Left renal cortex interstitium (tissue), 4 donors: Measurements from ENCODE around the gene RELL1. TPM values are rescaled to one million over a fixed set of nuclear protein-coding genes. Genes with fewer than 3 reads are reported as not detected.

Experiments
- polyA plus RNA-seq, 4 donors: library from polyadenylated mRNA; unstranded; fragments of 120-200 nt; gene quantifications; one replicate each; pipeline ENCODE4 v1.2.1, GENCODE V29; 2013; ENCODE audit not compliant: insufficient read length in 4 of 4

The RELL1 gene
- polyA plus RNA-seq, 4 donors, result 9.6 to 10.9 (median 10.5) TPM

Other genes with a start within 250 kb of the RELL1 start
- 10 to 100 TPM; 35.6 to 39.8 (median 37.7) TPM for gene PGM2, start 140.3 kb upstream of the RELL1 start, polyA plus RNA-seq
- 100 to 1,000 TPM; 179 to 192 (median 184) TPM for gene TBC1D1, start 204.7 kb upstream of the RELL1 start, polyA plus RNA-seq